ENCODE results near the gene BAG1.

Gene BAG1

GRCh38 chr9:33241298-33241697 is 23.2 kb downstream of the BAG1 start:
- DNase-seq (ENCODE audit: low spot score) = no peak

- DNase-seq (ENCODE audit: low spot score) = no peak
Observed at GRCh38 chr9:33239921-33240320, 24.6 kb downstream of the BAG1 start, which contains the start of gene SPINK4. Gene SPINK4 (plus strand): TSS chr9:33240167. CDS start chr9:33240209, 42 bp downstream.

DNA sequence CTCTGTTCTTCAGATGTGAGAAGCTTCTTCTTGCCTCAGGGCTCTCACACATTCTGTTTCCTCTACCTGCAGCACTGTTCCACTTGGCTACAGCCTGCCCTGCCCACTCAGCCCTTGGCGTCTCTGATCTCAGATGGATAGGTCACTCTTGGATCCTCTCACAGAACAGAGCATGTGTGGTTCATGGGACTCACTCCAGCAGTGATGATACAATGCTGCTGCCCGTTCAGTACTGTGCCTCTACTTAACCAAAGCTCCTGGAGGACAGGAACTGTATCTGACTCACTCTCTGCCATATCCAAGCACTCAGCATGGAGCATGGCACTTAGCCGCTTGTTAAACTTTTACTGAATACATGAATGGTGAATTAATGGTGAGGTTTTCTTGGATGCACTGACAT is 27.9 kb downstream of the BAG1 start:
- DNase-seq (ENCODE audit: low spot score) = no peak

- DNase-seq (ENCODE audit: low spot score) = no peak
Observed at GRCh38 chr9:33234511-33235467, 29.7 kb downstream of the BAG1 start.

GRCh38 chr9:33233626-33234342 is 30.7 kb downstream of the BAG1 start:
- peak; percentile 27 for DNase-seq (ENCODE audit: low spot score)

DNA sequence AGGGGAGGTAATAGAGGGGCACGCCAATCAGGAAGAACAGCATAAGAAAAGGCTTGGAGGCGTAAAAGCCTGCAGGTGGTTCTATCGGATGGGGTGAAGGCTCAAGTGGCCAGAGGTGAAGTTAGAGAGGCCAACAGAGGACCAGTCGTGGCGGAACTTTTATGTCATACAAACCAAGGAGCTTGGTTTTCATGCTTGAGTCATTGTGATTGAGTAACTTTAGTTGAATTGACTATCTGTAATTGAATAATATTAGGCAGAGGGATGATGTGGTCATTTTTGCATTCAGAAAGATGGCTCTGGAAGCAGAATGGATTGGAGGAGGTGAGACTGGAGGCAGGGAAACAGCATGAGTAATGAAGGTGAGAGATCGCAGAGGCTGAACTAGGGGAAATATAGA is 31.7 kb downstream of the BAG1 start:
- no peak for DNase-seq (ENCODE audit: low spot score)

GRCh38 chr9:33231623-33231942 is 32.9 kb downstream of the BAG1 start:
- no peak for DNase-seq (ENCODE audit: low spot score)

DNA sequence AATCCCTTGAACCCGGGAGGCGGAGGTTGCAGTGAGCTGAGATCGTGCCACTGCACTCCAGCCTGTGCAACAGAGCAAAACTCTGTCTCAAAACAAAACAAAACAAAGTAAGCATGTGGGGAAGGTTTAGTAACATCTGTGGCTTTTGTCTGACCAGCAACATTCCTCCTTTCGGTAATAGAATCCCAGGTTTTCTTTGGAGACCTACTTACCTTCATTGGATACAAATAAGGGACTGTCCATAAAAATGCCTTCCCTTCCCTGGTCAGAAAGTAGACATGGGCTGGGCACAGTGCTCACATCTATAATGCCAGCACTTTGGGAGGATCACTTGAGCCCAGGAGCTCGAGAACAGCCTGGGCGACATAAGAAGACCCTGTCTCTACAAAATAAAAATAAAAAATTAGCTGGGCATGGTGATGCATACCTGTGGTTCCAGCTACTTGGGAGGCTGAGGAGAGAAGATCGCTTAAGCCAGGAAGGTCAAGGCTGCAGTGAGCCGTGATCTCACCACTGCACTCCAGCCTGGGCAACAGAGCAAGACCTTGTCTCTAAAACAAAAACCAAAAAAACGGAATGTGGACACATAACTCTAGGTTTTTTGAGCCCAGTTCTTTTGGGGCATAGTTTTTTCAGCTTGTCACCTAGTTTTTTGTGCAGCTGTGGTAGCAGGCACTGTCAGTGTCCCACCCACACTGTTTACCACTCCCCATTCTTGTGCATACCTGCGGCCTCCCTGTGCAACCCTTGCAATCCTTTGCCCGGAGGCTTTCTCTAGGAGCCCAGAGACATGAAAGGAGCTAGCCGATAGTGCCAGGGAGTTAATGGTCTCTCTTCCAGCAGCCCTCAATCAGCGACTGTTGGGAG is 33.5 kb downstream of the BAG1 start:
- DNase-seq (ENCODE audit: low spot score) = no peak

DNA sequence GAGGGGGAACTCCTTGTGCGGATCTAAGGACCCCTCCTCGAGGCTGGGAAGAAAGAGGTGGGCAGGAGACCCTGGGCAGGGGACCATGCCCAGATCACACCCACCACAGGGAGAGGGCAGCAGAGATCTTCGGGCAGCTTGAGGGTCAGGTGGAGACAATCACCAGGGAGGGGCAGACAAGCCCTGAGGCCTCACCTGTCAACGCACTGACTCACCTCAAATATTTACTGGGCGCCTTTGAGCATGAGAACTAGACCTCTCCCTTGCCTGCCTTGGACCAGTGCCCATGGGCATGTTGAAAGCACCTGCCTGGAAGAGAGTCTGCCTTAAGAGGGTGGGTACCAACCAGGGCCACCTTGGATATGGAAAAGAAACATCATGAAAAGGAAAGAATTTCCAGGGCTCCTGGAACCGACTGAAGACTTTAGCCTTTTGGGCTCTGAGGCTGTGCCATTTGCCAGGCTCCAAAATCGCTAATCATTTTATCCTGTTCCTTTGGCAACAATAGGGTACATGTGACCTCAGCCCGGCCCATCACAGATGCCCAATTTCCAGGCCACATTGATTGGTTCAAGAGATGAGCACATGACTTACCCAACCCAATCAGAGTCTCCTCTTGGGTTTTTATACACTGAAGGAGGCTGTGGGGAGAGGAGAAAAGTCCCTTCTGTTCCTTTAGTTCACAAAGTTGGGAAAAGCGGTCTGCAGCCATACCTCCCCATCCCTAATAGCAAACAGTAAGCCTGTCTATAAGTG is 35.0 kb downstream of the BAG1 start:
- DNase-seq (ENCODE audit: low spot score) = no peak

DNA sequence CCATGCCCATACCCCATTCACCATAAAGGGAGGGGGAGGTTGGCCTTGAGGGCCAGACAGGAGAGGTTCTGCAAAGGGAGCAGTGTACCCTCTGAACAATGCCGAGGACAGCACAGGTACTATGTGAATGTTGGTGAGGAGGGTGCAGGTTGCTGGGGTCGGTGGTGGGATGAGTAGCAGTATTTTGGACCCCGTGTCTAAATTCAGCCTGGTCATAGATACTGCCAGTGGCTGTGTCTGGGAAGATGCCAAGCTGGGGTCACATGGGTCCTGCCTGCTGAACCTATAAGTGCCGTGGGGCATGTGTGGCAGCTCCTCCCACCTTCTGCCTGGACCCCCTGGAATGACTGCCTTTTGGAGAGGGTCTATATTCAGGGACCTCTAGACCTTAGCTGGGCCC is 35.9 kb downstream of the BAG1 start:
- DNase-seq (ENCODE audit: low spot score) = no peak

GRCh38 chr9:33227741-33228140 is 36.8 kb downstream of the BAG1 start:
- no peak for DNase-seq (ENCODE audit: low spot score)

DNA sequence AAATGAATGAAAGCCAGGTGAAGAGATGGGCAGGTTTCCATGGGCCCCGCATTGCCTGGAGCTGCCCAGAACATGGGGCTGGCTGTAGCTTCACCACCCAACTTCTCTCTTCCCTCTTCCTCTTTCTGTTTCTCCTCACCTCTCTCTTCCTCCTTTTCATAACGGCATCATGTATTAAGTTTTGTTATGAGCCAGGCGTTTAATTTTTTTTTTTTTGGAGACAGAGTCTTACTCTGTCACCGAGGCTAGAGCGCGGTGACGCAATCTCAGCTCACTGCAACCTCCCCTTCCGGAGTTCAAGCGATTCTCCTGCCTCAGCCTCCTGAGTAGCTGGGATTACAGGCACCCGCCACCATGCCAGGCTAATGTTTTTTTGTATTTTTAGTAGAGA is 37.5 kb downstream of the BAG1 start:
- DNase-seq (ENCODE audit: low spot score) = no peak

DNA sequence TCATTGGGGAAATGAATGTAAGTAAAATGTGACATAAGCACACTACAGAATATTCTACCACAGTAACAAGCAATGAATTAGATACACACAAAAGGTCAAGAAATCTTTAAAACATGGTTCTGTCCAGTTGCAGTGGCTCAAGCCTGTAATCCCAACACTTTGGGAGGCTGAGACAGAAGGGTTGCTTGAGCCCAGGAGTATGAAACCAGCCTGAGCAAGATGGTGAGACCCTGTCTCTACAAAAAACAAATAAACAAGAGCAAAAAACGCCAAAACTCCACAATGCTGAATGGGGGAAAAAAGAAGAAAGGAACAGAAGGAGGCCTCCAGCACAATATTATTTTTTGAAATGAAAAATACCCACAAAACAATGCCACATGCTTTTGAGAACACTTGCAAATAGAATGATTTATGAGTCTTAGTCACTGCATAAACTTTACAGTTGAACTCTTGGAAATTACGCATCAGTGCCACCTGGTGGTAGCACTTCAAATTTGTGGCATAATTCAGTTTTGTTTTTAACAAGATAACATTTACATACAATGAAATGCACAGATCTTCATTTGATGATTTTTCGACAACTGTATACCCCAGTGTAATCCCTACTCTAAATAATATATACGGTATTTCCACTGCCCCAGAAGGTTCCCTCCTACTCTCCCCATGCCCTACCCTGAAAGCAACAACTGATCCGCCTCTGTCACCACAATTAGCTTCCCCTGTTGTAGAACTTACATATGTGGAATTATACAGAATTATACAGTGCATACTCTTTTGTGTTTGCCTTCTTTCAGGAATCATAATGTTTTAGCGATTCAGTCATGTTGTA is 39.0 kb downstream of the BAG1 start:
- peak; percentile 78 for DNase-seq (ENCODE audit: low spot score)

GRCh38 chr9:33223696-33224095 is 40.8 kb downstream of the BAG1 start:
- DNase-seq (ENCODE audit: low spot score) = no peak

DNA sequence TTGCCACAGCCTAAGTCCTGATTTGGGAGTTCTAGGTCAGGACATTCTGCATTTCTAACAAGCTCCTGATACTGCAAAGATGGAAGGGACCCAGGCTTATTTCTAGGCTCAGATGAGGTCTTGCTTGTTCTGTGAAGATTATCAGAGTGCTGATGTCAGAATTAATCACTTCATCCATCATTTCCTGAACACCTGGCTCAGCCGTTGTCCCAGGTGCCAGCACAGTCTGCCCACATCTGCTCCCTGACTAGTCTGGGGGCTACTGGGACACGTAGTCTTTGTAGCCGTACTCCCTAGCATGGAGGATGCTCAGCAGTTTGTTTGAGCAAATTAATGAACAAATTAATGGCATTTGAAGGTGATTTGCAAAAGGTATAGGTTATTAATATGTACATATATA is 42.5 kb downstream of the BAG1 start:
- no peak for DNase-seq (ENCODE audit: low spot score)

- no peak for DNase-seq (ENCODE audit: low spot score)
Observed at GRCh38 chr9:33221568-33221884, 43.0 kb downstream of the BAG1 start.

GRCh38 chr9:33220681-33221567 is 43.6 kb downstream of the BAG1 start:
- DNase-seq (ENCODE audit: low spot score) = no peak

GRCh38 chr9:33211695-33212393 is 52.7 kb downstream of the BAG1 start:
- DNase-seq (ENCODE audit: low spot score) = no peak

DNA sequence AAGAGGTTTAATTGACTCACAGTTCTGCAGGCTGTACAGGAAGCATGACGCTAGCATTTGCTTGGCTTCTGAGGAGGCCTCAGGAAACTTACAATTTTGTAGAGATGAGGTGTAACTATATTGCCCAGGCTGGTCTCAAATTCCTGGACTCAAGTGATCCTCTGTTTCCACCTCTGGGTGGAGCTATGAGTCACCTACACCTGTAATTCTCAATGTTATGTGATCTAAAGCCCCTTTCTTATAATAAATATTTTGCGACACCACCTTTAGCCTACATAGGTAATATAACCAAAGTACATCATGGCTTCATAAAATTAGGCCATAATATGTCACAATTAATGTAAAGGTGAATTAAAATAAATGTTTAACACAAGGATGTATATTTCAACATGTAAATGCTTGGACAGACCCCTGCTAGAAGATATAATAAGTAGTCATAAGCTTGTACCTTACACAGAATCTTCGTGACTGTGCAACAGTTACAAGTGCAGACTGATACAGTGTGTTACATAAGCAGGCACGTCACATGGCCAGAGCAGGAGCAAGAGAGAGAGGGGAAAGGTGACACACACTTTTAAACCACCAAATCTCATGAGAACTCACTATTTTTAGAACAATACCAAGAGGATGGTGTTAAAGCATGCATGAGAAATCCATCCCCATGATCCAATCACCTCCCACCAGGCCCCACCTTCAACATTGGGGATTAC is 54.3 kb downstream of the BAG1 start:
- DNase-seq (ENCODE audit: low spot score) = no peak
